AG04450 (cell line): ENCODE results near the gene WRAP73. TPM values are rescaled to one million over a fixed set of nuclear protein-coding genes. Genes with fewer than 3 reads are reported as not detected.

Source experiments
- CTCF ChIA-PET: fragments of 300-600, 350-600 bp; formaldehyde crosslinking; extraction: SDS; loops from one replicate; lab custom pipeline; 2022; ENCODE audit warnings: antibody characterized with exemption, inconsistent platforms; lab: Charles Lee
- POLR2A ChIA-PET: fragments of 350-600 bp; formaldehyde crosslinking; extraction: SDS; loops from one replicate; lab custom pipeline; 2021; ENCODE audit warnings: antibody characterized with exemption, inconsistent platforms; lab: Yijun Ruan, JAX
- DNase-seq: peaks from one replicate; pipeline ENCODE4 v3.0.0-alpha.2; 2011; ENCODE audit warnings: low read depth, low spot score
- H3K27ac ChIP-seq: one replicate; pipeline ENCODE4 v1.5.1; 2012; ENCODE audit warnings: low read depth, low read length, control low read depth
- H3K27me3 ChIP-seq: one replicate; pipeline ENCODE4 v1.6.0; 2012; ENCODE audit warnings: low read length; ENCODE audit not compliant: control insufficient read depth, insufficient read depth
- H3K4me3 ChIP-seq: 2 replicates; pipeline ENCODE4 v1.5.1; 2011; ENCODE audit warnings: mild to moderate bottlenecking, low read depth, low read length, control low read depth
- H3K9me3 ChIP-seq: 2 replicates; pipeline ENCODE4 v1.5.1; 2012; ENCODE audit warnings: low read length; ENCODE audit not compliant: control insufficient read depth, insufficient read depth
- polyA plus RNA-seq: library from polyadenylated mRNA; depleted of rRNA; stranded (reverse); fragments of >200 nt; gene quantifications from 2 replicates; pipeline ENCODE4 v1.2.3, GENCODE V29; 2011
- TF ChIP-seq, protein P1 (sequence below): IDR thresholded peaks from 2 replicates; pipeline ENCODE4 v1.5.1; 2011; ENCODE audit warnings: low read depth, low read length, control low read depth, inconsistent platforms

WRAP73 gene
- polyA plus RNA-seq, 1 experiment: 14.1 TPM

DNA sequence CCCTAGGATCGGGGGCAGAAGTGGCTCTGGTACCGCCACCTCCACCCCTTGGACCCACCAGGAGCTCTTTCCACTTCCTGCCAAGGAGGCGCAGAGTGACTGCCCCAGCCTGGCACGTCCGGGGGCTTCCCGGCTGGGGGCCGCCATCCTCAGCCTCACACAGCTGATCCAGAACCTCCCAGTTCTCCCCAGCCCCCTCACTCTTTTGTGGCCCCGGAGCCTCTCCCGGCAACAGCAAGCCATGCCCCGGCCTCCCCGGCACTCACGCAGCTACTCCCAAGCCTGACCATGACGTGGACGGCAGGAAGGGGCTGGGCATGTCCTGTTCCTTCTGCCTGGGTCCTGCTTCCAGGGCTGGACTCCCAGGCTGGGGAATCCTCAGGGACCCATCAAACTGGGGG is 19.5 kb upstream of the WRAP73 start:
- Histone ChIP-seq H3K27ac (no peak overlapping the region), H3K9me3 (no peaks in the 10 kb centered on the region; the same call in 1 of the 2 replicates), H3K4me3 (no peak overlapping the region), H3K27me3 (peaks cover 21% of the 10 kb centered on the region)
- ChIA-PET POLR2A (no interaction called here), CTCF (no interaction called here)
- TF ChIP-seq, protein P1, sequence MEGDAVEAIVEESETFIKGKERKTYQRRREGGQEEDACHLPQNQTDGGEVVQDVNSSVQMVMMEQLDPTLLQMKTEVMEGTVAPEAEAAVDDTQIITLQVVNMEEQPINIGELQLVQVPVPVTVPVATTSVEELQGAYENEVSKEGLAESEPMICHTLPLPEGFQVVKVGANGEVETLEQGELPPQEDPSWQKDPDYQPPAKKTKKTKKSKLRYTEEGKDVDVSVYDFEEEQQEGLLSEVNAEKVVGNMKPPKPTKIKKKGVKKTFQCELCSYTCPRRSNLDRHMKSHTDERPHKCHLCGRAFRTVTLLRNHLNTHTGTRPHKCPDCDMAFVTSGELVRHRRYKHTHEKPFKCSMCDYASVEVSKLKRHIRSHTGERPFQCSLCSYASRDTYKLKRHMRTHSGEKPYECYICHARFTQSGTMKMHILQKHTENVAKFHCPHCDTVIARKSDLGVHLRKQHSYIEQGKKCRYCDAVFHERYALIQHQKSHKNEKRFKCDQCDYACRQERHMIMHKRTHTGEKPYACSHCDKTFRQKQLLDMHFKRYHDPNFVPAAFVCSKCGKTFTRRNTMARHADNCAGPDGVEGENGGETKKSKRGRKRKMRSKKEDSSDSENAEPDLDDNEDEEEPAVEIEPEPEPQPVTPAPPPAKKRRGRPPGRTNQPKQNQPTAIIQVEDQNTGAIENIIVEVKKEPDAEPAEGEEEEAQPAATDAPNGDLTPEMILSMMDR: no peak
- no peak for DNase-seq

DNA sequence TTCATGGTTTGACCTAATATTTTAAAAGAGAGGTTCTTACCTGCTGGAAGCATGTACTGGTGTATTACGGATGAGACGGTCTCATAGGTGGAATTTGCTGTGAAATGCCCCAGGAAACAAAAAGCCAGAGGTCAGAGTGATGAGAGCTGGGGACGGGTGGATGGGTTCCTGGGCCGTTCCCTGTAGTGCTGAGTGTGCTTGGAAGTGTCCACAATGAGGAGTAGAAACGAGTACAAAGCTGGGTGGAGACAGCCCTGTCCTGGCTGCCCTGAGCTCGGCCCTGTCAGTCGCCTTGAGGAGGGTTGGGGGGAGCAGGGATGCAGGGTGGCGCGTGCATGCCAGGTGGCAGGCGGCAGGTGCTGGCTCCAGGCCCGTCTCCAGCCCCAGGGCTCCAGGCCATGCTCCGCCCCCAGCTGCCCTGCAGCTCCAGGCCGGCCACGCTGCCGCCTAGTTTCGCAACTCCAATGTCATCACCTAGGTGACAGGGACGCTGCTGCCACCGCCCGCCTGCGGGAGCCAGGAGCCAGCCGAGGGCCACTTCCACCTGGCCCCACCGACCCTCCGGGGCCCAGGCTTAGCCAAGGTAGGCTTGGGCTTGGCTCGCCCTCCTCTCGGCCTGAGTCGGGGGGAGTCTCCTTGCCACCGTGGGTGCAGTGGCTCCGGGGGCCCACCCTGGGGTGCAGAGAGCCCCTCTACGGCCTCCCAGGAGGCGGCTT is 18.8 kb upstream of the WRAP73 start:
- DNase-seq: no peak
- Histone ChIP-seq H3K27ac (no peak overlapping the region), H3K9me3 (no peaks in the 10 kb centered on the region; the same call in 1 of the 2 replicates), H3K4me3 (no peak overlapping the region), H3K27me3 (peaks cover 19% of the 10 kb centered on the region)
- ChIA-PET CTCF (no interaction called here), POLR2A (no interaction called here)
- TF ChIP-seq, protein P1: no peak

DNA sequence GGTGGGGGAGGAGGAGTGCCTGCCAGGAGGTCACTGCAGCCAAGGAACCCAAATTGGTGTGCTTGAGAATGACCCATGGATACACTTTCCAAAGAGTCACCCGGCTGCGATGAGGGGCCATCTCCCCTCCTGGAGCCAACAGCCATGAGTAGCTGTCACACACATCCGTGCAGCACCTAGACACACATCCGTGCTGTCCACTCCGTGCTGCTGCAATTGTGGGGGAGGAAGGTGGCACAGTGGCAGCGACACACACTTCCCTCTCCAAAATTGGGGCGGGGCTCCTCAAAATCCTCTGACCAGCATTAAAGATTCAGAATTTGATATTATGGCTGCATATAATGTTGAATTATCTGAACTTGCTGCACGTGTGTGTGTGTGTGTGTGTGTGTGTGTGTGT is 18.2 kb upstream of the WRAP73 start:
- H3K27ac ChIP-seq: no peak overlapping the region
- peaks cover 19% of the 10 kb centered on the region for H3K27me3 ChIP-seq
- ChIA-PET CTCF (no interaction called here), POLR2A (no interaction called here)
- H3K4me3 ChIP-seq: no peak overlapping the region
- TF ChIP-seq, protein P1: no peak
- DNase-seq: no peak
- H3K9me3 ChIP-seq: no peaks in the 10 kb centered on the region; the same call in 1 of the 2 replicates

DNA sequence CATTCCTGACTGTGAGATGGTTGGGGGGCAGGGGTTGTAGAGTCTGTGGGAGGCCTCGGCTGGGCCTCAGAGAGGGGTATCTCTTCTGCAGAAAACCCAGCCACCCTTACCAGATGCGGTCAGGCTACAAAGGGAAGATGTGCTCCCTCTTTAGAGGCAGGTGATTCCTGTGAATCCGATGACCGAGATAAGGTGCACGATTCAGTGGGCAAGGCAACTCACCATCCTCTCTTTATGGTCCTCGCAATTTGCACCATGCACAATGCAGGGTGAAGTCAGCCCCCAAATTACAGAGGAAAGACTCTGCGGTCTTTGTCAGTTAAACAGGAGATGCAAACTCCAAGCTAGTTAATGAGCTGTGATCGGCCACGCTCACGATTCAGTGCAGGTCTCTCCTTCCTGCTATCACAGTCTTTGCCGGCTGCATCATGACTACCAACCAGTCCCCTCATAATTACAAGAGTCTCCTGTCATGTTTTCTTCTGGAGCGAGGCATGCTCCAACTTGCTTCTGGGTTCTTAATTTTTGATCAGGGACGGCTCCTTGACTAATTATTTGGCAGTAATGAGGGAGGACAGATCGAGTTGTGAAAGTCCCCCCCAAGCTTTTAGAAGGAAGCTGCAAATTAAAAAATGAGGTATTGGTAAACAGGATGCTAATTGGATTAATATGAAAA is 14.9 kb upstream of the WRAP73 start:
- no peak overlapping the region for H3K4me3 ChIP-seq
- H3K27me3 ChIP-seq: peaks cover 19% of the 10 kb centered on the region
- CTCF ChIA-PET: no interaction called here
- POLR2A ChIA-PET: no interaction called here
- DNase-seq: no peak
- TF ChIP-seq, protein P1: no peak
- H3K27ac ChIP-seq: no peak overlapping the region
- no peaks in the 10 kb centered on the region; the same call in 1 of the 2 replicates for H3K9me3 ChIP-seq
